Fibroblast of skin of abdomen (primary cell): Measurements from ENCODE around the gene PLA2G5.

Experiments
- DNase-seq: peaks from one replicate; pipeline ENCODE4 v3.0.0-alpha.2; 2013

PLA2G5 gene

DNA sequence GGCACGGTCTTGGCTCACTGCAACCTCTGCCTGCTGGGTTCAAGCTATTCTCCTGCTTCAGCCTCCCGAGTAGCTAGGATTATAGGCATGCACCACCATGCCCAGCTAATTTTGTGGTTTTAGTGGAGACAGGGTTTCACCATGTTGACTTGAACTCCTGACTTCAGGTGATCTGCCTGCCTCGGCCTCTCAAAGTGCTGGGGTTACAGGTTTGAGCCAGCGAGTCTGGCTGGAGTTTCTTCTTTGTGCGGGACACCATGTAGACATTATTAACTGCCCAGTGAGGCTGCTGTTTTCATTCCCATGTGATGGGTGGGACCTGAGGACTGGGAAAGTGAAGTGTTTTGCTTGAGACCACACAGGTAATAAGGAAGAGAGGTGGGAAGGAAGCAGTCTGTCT is 23.3 kb downstream of the PLA2G5 start:
- DNase-seq: no peak

DNA sequence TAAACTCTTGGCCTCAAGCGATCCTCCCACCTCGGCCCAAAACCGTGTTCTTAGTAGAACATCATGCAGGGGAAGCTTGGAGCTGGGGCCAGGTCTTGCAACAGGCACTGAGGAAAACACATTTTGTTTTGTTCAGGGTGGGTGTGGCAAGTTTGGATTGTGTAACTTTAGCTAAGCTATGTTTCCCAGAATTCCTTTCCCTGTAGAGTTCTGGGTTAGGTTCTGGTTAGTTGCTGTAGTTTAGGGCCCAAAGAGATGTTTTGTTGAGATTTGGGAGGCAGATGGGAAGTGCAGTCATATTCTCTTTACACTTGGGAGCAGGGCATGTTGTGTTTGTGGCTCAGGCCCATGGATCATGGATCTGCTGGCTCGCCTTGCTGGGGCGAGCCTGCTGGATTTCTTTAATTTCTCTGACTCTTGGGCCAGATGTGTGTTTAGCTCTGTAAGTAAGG is 24.0 kb downstream of the PLA2G5 start:
- no peak for DNase-seq

DNA sequence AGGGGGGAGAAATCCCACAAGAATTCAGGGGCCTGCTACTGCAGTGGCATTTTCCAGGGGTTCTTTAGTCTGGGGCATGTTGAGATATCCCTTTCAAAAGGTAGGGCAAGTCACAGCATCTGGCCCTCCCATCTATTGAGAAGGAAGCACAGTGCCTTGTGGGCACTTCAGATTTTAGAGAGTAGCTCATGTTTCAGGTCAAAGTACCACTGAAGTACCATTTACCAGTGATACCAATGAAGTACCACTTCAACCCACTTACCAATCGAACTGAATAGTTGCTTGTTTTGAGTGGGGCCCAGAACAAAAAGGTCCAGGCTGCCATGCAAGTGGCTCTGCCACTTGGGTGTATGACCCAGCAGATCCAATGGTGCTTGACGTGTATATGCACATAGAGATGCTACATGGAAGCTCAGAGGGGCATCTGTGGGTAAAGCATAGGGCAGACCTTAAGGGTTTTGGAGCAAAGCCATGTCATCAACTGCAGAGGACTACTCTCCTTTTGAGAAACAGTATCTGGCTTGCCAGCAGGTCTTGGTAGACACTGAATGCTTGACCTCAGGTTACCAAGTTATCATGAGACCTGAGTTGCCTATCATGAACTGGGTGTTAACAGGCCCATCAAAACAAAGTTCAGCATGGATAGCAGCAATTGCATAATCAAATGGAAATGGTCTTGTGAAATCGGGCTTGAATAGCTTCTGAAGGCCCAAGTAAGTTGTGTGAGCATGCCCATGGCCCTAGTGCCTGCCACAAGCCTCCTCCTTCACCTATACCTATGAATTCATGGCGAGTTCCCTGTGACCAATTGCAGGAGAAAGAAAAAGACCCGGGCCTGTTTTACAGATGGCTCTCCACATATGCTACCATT is 25.8 kb downstream of the PLA2G5 start:
- DNase-seq: no peak

DNA sequence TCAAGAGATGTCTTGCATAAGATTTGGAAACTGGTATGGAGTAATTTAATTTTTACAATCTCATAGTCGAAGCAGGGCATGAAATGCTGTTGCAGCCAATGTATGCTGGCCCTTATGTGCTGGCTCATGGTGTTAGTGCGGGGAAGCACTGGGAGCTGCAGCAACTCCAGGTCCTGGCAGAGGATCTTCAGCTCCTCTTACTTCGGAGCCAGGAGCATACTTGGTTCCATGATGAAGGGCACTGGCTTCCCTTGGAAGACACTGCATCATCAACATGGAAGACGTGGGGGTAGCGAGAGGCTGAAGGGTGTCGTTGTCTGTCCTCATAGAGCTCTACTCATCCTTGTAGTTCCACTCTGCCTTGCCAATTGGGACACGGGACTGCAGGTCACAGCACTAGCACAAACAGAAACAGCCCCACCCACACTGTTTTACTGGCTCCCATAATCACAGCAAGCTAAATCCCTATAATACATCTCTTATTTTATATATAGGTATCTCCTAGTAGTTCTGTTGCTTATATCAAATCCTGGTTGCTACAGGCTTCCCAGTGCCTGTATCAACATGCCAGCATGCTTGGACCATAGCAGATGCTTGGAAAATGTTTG is 26.9 kb downstream of the PLA2G5 start:
- no peak for DNase-seq

DNA sequence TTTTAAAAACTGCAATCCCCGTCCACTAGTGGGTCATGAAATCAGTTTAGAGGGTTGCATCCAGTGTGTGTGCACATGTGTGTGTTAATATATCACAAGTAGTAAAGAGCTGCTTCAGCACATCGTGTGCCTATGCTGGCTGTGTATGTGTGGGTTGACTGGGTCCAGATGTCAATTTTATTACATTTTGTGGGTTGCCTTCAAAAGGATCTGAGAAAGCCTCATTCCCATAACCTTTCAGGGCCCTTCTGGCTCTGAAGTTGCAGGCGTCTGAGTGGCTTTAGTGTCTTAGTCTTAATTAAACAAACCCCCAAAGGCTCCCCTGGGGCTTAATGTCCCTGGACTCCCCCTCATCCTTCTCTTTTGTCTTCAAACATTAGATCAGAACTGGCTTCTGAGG is 29.5 kb downstream of the PLA2G5 start:
- DNase-seq: no peak

DNA sequence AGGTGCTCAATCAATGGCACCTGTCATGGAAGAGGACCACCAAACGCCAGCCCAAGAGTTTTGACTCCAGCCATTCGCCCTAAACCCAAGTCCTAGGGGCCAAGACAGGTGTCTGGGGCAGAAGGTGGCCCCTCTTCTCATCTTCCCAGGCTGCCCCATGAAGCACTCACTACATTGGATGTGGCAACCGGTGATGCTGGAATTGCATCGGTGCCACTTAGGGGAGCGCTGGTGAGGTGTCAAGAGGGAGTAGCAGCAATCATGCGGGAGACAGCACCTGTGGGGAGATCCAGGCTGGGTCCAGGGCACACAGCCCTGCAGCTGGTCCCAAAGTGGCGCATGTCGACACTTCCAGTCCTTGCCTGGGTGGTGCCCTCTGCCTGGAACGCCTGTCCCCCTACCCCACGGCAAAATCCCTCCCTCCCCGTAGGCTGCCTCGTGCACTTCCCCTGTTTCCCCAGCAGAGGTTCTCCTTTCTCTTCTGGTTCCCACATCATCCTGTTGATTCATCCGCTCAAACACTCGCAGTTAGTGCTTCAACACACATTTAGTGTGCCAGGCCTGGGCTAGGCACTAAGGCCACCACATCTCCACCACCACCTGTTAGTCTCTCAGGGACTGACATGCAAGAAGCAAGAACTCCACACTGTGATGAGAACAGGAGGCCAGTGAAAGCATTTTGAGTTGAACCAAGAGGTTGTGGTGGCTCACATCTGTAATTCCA is 30.8 kb downstream of the PLA2G5 start:
- DNase-seq: peak; percentile 39

DNA sequence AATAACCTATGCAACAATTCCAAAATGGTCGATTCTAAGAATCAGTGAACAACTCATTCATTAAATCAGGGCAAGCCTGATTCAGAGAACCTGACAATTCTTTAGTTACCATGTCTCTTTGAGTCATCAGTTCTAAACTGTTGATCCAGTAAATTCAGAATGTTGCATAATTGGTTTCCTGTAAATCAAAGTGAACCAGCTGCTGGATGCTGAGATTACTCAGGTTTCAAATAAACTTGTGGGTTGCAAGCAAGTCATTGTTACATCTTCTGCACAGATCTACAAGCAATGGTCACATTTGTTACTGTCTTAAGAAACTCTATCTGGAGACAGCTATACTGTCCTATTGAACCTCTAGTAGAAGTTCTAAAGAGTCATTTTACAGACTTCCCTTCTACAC is 32.9 kb downstream of the PLA2G5 start:
- peak; percentile 58 for DNase-seq

DNA sequence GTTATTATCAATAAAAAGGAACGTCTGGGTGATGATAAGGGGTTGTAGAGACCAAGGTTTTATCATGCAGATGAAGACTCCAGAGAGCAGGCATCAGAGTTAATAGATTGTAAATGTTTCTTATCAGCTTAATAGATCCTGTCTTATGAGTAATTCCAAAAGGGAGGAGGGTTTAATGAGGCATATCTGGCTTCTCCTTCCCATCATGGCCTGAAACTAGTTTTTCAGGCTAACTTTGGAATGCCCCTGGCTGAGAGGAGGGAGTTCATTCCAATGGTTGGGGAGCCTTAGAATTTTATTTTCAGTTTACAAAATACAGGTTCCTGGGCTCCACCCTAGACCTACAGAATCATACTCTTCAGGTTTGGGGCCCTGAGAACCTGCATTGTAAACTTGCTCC is 35.9 kb downstream of the PLA2G5 start:
- no peak for DNase-seq

DNA sequence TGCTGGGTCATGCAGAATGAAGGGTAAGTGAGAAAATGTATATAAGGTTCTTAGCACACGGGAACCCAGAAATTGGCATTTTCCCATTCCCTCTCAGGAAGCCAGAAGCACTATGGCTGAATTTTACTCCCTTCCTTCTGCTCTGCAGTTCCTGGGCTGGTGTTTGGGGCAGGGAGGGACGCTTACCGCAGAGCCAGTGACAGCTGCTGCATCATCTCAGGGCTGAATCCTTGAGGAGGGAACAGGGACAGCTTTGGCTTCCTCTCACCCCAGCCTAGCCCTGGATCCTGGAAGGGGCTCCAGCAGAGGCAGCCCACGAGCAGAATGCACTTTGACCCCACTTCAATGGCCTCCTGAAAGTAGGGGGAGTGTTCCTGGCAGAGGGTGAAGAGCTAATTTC is 37.4 kb downstream of the PLA2G5 start:
- DNase-seq: no peak

DNA sequence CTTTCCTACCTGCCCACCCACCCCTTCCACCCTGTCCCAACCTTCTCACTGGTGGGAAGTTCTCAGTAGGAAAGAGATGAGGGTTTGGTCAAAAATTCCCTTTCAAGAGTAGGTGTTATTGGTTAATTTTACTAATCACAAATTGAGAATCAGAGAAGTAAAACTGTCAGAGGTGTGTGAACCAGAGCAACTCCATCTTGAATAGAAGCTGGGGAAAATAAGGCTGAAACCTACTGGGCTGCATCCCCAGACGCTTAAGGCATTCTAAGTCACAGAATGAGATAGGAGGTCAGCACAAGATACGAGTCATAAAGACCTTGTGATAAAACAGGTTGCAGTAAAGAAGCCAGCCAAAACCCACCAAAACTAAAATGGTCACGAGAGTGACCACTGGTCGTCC is 37.8 kb downstream of the PLA2G5 start:
- DNase-seq: no peak

DNA sequence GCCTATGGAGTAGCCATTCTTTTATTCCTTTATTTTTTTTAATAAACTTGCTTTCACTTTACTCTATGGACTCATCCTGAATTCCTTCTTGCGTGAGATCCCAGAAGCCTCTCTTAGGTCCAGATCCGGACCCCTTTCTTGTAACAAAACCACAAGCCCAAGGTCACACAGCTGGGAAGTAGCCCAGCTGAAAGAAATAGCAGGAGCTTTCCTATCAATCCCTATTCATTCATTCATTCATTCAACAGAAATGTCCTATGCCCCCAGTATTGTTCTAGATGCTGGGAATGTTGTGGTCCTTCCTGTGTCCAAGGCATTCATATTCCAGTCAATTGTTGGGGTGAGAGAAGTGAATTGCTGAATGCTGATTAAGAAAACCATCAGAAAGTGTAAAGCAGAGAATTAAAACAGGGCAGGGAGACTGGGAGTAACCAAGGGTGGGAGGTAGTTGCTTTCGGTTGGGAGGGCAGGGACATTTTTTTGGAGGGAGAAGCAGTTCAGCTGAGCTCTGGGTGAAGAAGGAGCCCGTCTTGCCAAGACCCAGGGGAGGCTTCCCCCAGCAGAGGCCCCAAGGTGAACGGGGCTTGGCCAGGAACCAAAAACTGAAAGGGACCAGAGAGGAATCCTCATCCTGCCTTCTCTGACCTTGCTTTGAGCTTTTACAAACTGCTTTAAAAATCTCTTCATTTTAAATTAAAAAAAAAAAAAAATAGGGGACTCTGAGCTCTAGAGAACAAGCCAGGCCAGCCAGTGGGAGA is 38.6 kb downstream of the PLA2G5 start:
- DNase-seq: no peak

DNA sequence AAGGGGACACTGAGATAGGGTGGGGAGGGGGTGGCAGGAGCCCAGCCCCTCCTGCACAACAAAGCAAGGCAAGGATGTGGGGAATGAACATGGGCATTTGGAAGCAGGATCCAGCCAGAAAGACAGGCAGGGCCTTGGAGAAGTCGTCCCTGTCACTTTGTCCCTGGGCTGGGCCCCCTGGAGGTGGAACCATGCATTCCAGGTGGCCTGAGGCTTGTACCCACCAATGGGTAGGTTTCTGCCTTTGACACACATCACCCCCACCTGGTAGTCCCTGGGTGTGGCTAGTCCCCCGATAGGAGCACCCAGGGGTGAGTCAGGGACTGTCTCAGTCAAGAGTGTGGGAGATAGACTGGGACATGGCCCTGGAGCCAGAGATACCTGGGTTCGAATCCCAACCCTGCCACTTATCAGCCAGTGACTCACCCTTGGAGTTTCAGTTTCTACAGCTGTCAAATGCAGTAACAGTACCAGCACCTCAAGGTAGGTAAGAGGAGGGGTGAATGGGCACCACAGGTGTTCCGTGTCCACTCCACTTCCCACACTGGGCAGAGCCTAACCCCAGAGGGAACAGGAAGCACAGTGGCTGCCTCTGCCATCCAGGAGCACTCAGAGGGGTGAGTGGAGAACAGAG is 39.3 kb downstream of the PLA2G5 start:
- DNase-seq: no peak

DNA sequence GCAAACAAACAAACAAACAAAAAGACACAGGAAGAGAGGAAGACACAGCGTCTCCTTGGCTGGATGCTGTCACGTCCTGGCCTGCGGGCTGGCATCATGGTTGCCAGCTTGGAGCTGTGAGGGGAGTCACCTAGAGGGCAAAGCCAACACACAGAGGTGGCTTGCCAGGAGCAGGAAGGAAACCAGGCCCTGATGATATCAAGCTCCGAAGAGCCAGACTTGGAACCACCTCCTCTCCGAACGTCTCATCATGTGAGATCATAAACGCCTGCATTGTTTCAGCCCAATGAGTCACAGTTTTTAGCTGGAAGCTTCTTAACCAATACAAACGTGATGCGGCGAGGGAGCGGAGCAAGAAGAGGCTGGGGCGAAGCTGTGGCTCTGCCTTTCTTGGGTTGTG is 40.7 kb downstream of the PLA2G5 start:
- peak; percentile 10 for DNase-seq

DNA sequence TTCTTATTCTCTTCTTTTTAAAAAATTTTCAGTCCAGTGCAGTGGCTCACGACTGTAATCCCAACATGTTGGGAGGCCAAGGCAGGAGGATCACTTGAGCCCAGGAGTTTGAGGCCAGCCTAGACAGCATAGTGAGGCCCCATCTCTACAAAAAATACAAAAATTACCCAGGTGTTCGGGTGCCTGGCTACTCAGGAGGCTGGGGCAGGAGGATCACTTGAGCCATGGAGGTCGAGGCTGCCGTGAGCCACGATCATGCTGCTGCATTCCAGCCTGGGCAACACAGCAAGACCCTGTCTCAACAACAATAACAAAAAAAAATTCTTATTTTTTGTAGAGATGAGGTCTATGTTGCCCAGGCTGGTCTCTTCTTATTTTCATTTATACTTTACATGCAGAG is 41.5 kb downstream of the PLA2G5 start:
- no peak for DNase-seq

DNA sequence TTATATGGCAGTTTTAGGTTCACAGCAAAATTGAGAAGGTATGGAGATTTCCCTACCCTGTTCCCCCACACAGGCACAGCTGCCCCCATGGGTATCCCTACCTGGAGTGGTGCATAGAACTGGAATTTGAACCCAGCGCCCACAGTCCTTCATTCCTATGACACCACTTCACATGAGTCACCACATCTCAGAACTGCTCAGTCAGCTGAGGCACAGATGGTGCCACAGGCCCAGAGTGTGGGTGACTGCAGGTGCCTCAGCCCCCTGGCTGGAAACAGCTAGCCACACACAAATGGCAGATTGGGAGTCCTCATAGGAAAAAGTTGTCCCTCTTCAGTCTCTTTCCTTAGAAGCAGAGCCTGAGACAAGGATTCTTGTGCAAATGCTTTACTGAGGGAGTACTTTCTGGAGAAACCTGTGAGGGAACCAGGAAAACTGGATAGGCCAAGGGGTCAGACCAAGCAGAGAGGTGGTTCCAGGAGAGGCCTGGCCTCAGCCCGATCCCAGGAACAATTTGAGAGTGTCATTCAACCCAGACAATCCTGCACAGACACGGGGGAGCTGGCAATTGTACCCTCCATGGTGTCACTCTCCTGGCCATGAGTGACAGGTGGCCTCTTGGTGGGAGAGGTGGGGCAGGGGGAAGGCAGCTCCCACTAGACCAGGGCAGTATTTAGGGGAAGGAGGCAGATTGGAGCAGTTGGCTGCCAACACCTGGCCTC is 42.4 kb downstream of the PLA2G5 start:
- no peak for DNase-seq

DNA sequence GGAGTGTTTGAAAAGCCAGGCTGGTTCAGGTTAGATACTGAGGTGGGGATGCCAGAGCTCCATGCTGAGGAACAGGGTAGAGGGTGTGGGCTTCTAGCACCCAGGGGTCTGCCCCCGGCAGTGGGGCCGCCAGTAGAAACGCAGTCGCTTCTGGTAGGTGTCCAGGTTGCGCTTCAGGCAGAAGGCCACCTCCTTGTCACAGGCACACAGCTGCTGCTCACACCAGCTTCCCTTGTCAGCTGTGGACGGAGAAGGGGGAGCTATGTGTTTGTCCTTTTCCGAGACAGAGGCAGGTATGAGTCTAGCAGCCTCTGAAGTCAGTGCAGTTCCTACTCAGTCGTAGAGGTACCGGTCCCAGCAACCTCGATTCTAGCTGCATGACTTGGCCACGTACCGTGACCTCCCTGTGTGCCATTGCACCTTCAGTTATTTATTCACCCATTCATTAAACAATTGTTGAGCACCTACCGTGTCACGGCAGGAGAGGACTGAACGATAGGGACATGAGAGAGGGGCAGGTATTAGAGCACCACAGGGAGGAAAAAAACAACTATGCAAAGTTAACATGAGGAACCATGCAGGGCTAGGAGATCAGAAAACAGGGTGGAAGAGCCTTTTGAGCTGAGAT is 44.1 kb downstream of the PLA2G5 start:
- no peak for DNase-seq

DNA sequence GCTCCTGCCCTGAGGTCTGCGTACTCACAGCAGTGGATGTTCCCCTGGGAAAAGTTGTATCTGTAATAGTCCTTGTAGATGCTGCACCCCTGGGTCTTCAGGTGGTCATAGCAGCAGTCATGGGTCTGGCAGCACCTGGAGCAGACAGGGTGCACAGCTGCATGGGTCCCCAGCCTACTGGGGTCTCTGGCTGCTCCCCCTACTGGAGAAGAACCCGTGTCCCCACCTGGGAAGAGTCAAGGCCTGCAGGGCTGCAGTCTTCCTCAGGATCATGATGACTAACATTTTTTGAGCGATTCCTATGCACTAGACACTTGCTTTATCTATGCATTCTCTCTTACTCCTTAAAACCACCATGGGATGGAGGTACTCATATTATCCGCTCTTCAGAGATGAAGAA is 45.5 kb downstream of the PLA2G5 start:
- DNase-seq: no peak

DNA sequence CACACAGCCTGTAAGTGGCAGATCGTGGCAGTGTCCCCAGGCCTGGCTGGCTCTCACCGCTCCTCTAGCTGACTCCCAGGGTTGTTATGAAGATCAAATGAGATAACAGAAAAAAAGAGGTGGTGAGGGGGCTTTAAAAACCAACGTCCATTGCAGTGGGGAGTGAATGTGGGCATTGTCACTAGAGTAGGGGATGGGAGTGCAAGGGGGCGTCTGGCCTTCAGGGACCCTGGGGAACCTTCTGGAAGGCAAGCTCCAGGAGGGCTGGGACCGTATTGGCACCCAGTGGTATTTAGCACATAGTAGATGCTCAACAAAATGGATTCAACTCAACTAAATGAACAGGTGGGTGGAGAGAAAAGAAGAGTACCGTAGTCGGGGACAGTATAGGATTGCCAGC is 45.9 kb downstream of the PLA2G5 start:
- DNase-seq: no peak

DNA sequence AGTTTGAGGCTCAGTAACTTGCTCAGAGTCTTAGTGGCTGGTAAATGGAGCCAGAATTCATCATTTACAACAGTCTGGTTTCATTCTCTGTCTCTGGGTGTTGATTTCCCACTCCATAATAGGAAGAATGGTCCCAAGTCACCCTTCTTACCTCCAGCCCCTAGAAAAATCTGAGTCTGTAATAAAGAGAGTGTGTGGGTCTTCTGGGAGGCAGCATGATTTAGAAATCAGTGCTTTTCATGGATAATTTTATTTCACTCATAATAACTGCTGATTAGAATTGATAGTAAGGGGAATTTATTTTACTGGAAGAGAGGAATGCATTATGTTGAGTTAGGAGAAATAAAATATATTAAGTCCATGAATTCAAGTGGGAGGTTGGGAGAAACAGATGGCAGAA is 47.2 kb downstream of the PLA2G5 start:
- DNase-seq: no peak

DNA sequence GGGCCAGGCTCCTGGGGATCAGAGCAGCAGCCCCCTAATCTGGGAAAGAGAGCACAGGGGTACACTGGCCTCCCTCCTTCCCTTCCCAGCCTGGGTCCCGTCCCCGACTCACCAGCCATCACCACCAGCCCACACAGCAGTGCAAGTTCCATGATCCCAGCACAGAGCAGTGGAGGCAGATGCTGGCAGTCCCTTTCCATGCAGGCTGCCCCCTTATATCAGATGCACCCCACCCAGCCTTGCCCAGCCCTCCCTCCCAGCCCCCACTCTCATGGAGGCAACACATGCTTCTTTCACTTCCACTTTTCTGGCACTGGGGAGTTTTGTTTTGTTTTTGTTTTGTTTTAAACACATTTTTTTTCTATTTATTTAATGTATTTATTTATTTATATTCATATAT is 49.4 kb downstream of the PLA2G5 start, which contains the start of gene PLA2G2D:
Gene PLA2G2D (minus strand): TSS at position 190 of the 400 bp plus-strand sequence. CDS start 38 bp downstream, at position 152.
- DNase-seq: no peak

DNA sequence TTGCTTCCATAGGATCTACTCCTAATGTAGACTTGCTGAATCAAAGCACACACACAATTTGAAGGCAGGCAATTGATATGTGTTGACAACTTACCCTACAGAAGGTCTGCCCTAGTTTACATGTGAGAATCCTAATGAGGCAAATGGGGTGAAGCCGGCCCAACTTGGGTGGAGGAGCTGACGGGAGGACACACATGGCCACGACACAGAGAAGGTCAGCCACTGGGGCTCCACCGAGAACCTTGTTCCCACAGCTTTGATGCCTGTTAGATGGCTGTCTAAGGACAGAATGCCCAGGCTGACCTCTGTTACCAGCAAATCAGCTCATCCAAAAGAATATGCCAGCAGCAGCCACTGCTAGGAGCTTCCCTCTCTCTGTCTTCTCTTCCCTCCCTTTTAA is 50.8 kb downstream of the PLA2G5 start:
- DNase-seq: no peak
